Pancreas (tissue), 10 donors: ENCODE results near the gene ZNF425. TPM values are rescaled to one million over a fixed set of nuclear protein-coding genes. Genes with fewer than 3 reads are reported as not detected.

Experiments
- ATAC-seq, 4 donors: fragments of 200-7000 bp; cut with Tn5 transposase; one replicate each; pipeline versions ENCODE4 v1.8.0 to v1.9.1; 2020; ENCODE audit warnings: mild to moderate bottlenecking in 4 of 4, moderate library complexity in 4 of 4
- DNase-seq, 6 donors: peaks; one replicate each; pipeline ENCODE4 v3.0.0-alpha.2; 2020
- FAIRE-seq: peaks from 2 replicates; lab custom pipeline; 2012; peaks lifted over from hg19 to GRCh38; lab: Jason Lieb, UNC
- H3K27ac ChIP-seq, 4 donors: fragments of 200-600 bp; sonication (generic); 1 replicate in 3 of 4; 2 replicates in 1 of 4; pipeline versions ENCODE4 v1.5.0 to v1.8.0; 2020
- H3K27me3 ChIP-seq, 4 donors: fragments of 200-600 bp; one replicate each; pipeline ENCODE4 v1.8.0; 2021
- H3K36me3 ChIP-seq, 3 donors: fragments of 200-600 bp; sonication (generic) in 1 of 3; one replicate each; pipeline versions ENCODE4 v1.5.0 to v1.8.0; 2020 to 2021
- H3K4me1 ChIP-seq, 3 donors: fragments of 200-600 bp; one replicate each; pipeline ENCODE4 v1.8.0; 2021
- H3K4me3 ChIP-seq, 4 donors: fragments of 200-600 bp; sonication (generic) in 2 of 4; one replicate each; pipeline versions ENCODE4 v1.5.0 to v1.8.0; 2020 to 2021
- H3K9me3 ChIP-seq, 4 donors: fragments of 200-600 bp; one replicate each; pipeline ENCODE4 v1.8.0; 2021
- WGBS, 2 donors: extraction: QIAGEN DNeasy Blood & Tissue Kit; methylation state at CpG; one replicate each; pipeline ENCODE4 v1.1.7; 2013; 5-methylcytosine and 5-hydroxymethylcytosine counted together
- intact Hi-C, 3 donors: fragments of 100-400 bp; cut with DNase I; formaldehyde crosslinking; loops; one replicate each; pipeline versions ENCODE4 v1.11.1 to v1.14.2; 2022
- polyA plus RNA-seq, 2 donors: library from polyadenylated mRNA; stranded (reverse); fragments of 200-250 nt; gene quantifications; one replicate each; pipeline ENCODE4 v1.2.3, GENCODE V29; 2013
- total RNA-seq, 6 donors: library from RNA; stranded (reverse); fragmentation: NEBNext Ultra II Directional in 4 of 6; extraction: Animal tissue kit (Norgen Biotek cat#: 25700) in 4 of 6; gene quantifications; one replicate each; pipeline versions ENCODE4 v1.2.1 to v1.2.4, GENCODE V29; 2021 to 2023
- TF ChIP-seq, protein P1 (sequence below), 4 donors: fragments of 200-600 bp; sonication (generic) in 3 of 4; IDR thresholded peaks; one replicate each; pipeline versions ENCODE4 v1.5.0 to v1.8.0; 2021; ENCODE audit warnings: antibody characterized with exemption in 4 of 4
- donor health status: healthy with polysubstance abuse.
- donor health status: DM: no; HTN: no; CAD: no; lungs with moderate emphysema.
- donor health status: DM: no; HTN: no; CAD: no.
- donor health status: control.
- donor health status: control.
- donor health status: Bipolar disorder and iron deficiency.
- donor health status: DM: yes; HTN: yes; CAD: no.
- donor health status: DM: no; HTN: no; CAD: no.
- donor health status: DM: no; HTN: no; CAD: no.
- donor health status: DM: yes; HTN: yes; CAD: no.

ZNF425 gene
- total and polyA plus RNA-seq, 8 donors, result 0.52 to 1.5 (median 1.00) TPM

DNA sequence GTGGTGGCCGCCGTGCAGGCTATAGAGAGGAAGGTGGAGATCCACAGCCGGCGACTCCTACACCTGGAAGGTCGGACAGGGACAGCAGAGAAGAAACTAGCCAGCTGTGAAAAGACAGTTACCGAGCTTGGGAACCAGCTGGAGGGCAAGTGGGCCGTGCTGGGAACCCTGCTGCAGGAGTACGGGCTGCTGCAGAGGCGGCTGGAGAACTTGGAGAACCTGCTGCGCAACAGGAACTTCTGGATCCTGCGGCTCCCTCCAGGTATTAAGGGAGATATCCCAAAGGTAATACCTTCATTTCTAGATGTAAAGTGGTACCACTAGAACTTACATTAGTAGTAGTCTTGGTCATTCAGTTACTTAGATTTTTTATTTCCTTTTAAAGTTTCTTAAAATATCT lies 27.9 kb upstream of the ZNF425 start:
- Histone ChIP-seq H3K4me1 (peaks cover 0 to 9% (median 0%) of the 10 kb centered on the region in 3 donors), H3K27me3 (no peaks in the 10 kb centered on the region), H3K9me3 (no peaks in the 10 kb centered on the region), H3K4me3 (no peak overlapping the region), H3K27ac (no peak overlapping the region), H3K36me3 (peaks cover 0 to 9% (median 0%) of the 10 kb centered on the region in 3 donors)
- intact Hi-C loops, result no loop called here
- TF ChIP-seq, protein P1, sequence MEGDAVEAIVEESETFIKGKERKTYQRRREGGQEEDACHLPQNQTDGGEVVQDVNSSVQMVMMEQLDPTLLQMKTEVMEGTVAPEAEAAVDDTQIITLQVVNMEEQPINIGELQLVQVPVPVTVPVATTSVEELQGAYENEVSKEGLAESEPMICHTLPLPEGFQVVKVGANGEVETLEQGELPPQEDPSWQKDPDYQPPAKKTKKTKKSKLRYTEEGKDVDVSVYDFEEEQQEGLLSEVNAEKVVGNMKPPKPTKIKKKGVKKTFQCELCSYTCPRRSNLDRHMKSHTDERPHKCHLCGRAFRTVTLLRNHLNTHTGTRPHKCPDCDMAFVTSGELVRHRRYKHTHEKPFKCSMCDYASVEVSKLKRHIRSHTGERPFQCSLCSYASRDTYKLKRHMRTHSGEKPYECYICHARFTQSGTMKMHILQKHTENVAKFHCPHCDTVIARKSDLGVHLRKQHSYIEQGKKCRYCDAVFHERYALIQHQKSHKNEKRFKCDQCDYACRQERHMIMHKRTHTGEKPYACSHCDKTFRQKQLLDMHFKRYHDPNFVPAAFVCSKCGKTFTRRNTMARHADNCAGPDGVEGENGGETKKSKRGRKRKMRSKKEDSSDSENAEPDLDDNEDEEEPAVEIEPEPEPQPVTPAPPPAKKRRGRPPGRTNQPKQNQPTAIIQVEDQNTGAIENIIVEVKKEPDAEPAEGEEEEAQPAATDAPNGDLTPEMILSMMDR (IDR thresholded peaks at IDR 0.05), result no peak
- no peak for FAIRE-seq
- DNase-seq, result no peak
- ATAC-seq, result no peak
- WGBS, 2 donors, result 86 to 88% methylated on average over 11 of the region's 11 CpGs

GRCh38 chr7:149153346-149153745 lies 27.2 kb upstream of the ZNF425 start:
- no peak overlapping the region for H3K4me3 ChIP-seq
- H3K27me3 ChIP-seq, result no peaks in the 10 kb centered on the region
- peaks cover 0 to 9% (median 0%) of the 10 kb centered on the region in 3 donors for H3K36me3 ChIP-seq
- DNase-seq (no peak), FAIRE-seq (no peak), ATAC-seq (no peak)
- WGBS, 2 donors, result 85 to 92% methylated on average over 2 of the region's 2 CpGs
- no peak overlapping the region for H3K27ac ChIP-seq
- no peaks in the 10 kb centered on the region for H3K9me3 ChIP-seq
- H3K4me1 ChIP-seq, result peaks cover 0 to 16% (median 0%) of the 10 kb centered on the region in 3 donors
- TF ChIP-seq, protein P1 (IDR thresholded peaks at IDR 0.05), result no peak
- intact Hi-C loops, result no loop called here

- Histone ChIP-seq H3K27ac (no peak overlapping the region), H3K4me3 (no peak overlapping the region), H3K9me3 (no peaks in the 10 kb centered on the region), H3K27me3 (no peaks in the 10 kb centered on the region), H3K4me1 (peaks cover 0 to 19% (median 0%) of the 10 kb centered on the region in 3 donors), H3K36me3 (peaks cover 0 to 2% (median 0%) of the 10 kb centered on the region in 3 donors)
- no peak for DNase-seq
- 24 to 50% methylated on average over 4 of the region's 4 CpGs for WGBS, 2 donors
- FAIRE-seq, result no peak
- TF ChIP-seq, protein P1 (IDR thresholded peaks at IDR 0.05), result no peak
- intact Hi-C loops, result no loop called here
- ATAC-seq, result no peak
Measured at GRCh38 chr7:149150981-149151380, 24.9 kb upstream of the ZNF425 start.

DNA sequence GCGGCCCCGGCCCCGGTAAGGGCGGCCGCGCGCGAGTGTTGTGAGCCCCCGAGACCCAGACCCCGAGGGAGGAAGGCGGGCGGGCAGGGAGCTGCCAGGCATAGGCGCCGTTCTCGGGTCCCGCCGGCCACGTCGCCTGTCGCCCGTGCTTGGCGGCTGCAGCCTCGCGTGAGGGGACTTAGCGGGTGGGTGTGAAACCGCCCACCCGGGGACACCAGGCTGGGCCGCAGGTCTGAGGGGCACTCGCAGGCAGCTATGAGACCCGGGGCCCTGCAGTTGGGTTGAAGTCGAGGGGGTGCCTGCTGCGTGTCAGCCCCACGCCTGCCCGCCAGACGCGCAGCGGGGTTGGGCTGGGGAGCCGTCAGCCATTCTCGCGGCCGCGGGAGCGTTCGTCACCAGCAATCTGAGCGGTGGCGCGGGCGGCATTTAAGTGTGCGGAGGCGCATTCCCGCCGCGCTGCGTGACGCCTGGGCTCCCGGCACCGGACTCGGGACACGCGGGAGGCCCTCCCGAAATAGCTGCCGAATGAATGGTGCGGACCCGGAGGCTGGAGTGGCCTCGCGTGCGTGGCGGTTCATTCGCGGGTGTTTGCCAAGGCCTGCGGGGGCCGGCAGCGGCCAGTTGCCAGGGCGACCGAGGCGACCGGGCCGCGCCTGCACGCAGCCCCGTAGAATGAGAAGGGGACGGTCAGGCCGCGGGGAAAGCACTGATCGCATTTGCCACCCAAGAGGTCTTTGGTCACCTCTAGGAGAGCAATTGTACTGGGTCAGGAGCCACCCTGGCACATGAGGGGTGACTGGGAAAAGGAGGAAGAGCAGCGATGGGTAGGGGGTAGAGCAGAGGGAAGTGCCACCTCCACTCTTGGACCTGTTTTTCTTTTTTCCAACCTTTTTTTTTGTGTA lies 21.9 kb upstream of the ZNF425 start:
- TF ChIP-seq, protein P1 (IDR thresholded peaks at IDR 0.05), result no peak
- DNase-seq, result peak; percentile 37 to 85 (median 54)
- no peak for FAIRE-seq

More for the DNA sequence above, 21.9 kb upstream of the ZNF425 start:
- Histone ChIP-seq H3K4me3 (peak overlapping the region; percentile 84 to 94 (median 88)), H3K4me1 (peaks cover 0 to 32% (median 0%) of the 10 kb centered on the region in 3 donors), H3K27ac (peak overlapping the region; percentile 75 to 90 (median 86)), H3K9me3 (no peaks in the 10 kb centered on the region), H3K36me3 (no peaks in the 10 kb centered on the region), H3K27me3 (no peaks in the 10 kb centered on the region)
- intact Hi-C loops, result no loop called here
- ATAC-seq, result peak; percentile 42 to 64 (median 57)
- 0% methylated on average over 68 to 86 of the region's 86 CpGs for WGBS, 2 donors
